Inflammatory macrophage (primary cell): ENCODE measurements around the gene DYNC1I1.

Source experiments
- DNase-seq, 2 donors: peaks; one replicate each; pipeline ENCODE4 v3.0.0-alpha.2; 2020 to 2022

DYNC1I1 gene

GRCh38 chr7:95974108-95974507, 201.8 kb downstream of the DYNC1I1 start:
- DNase-seq = no peak

GRCh38 chr7:95976369-95977060, 204.2 kb downstream of the DYNC1I1 start:
- no peak for DNase-seq

GRCh38 chr7:95977994-95978393, 205.6 kb downstream of the DYNC1I1 start:
- no peak for DNase-seq

DNA sequence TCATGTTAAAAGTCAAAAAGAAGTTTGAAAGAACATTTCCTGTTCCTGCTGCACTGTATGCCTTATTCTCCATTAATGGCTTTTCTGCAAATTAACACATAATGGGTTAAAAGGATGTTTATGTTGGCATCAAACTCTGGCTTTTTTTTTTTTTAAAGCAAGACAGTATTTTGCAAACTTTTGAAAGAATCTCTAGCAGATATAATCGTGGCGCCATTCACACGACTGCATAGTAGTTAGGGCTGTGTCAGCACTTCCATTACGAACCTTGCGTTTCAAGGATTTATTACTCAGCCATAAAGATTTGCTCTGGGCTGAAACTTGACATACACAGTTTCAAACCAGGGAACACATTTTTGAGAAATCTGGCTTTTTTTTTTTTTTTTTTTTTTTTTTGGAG, 207.8 kb downstream of the DYNC1I1 start:
- no peak for DNase-seq

- no peak for DNase-seq
Observed at GRCh38 chr7:95980706-95981105, 208.4 kb downstream of the DYNC1I1 start.

- DNase-seq = no peak
Observed at GRCh38 chr7:95986178-95986764, 213.9 kb downstream of the DYNC1I1 start.

DNA sequence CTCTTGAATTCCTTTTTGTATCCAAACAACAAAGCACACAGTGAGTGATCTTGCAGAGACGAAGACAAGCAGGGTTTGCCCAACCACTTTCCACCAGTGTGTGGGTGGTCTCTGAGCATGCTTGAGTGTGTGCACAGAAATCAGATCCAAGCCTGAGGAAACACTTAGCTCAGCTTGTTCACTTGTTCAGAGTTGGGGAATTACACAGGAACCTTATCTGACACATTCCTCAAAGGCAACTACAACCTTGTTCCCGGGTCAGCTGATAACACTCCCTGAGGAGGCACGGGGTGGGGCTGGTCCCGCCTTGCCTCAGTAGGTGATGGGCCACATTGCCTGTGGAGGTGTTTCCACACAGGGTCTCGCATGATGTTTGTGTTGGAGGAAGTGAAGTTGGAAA, 216.9 kb downstream of the DYNC1I1 start:
- DNase-seq = no peak

GRCh38 chr7:95993380-95993779, 221.0 kb downstream of the DYNC1I1 start:
- no peak for DNase-seq

GRCh38 chr7:95996174-95996573, 223.8 kb downstream of the DYNC1I1 start:
- no peak for DNase-seq

GRCh38 chr7:95996886-95997285, 224.5 kb downstream of the DYNC1I1 start:
- no peak for DNase-seq

GRCh38 chr7:95997632-95998031, 225.3 kb downstream of the DYNC1I1 start:
- no peak for DNase-seq

GRCh38 chr7:95999481-95999880, 227.1 kb downstream of the DYNC1I1 start:
- DNase-seq = no peak

- DNase-seq = no peak
Observed at GRCh38 chr7:96004578-96004977, 232.2 kb downstream of the DYNC1I1 start.

DNA sequence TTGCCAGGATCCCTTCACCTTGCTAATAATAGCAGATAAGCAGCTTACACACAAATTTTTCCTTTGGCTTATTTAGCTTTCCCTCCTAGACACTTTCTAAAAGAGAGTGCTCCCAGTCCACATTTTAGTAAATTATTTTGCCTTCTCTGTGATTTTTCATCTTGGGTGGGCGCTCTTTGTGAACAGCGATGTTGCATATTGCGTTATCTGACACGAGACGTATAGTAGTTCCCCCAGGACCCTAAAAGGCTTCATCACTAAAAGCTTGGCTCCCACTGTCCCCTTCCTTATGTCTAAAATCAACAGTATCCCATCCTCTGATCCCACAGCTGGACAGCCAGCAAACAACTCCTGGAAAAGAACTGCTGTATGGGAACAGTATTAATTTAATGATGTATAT, 232.9 kb downstream of the DYNC1I1 start:
- DNase-seq = no peak

- DNase-seq = no peak
Observed at GRCh38 chr7:96009148-96009547, 236.8 kb downstream of the DYNC1I1 start.

GRCh38 chr7:96013836-96014235, 241.5 kb downstream of the DYNC1I1 start:
- DNase-seq = no peak

GRCh38 chr7:96014617-96015016, 242.3 kb downstream of the DYNC1I1 start:
- DNase-seq = no peak

- no peak for DNase-seq
Observed at GRCh38 chr7:96016056-96016586, 243.8 kb downstream of the DYNC1I1 start.

- no peak for DNase-seq
Observed at GRCh38 chr7:96016735-96017134, 244.4 kb downstream of the DYNC1I1 start.

DNA sequence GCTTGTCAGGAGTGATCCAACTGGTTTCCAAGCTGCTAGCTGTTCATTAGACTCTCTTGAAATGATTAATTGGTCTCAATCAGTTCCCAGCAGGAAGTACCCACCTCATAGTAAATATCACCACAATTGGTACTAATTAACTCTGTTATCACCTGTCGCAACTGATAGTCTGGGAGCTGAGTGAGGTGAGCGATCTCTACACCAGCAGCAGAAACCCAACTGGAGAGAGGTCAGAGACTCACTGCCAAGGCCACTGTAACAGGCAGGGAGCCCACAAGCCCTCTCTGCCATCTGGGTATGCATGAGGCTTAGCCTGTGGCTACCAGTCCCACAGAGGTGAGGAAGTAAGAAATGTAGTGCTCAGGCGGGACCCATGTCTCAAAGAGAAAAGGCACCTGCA, 245.5 kb downstream of the DYNC1I1 start:
- DNase-seq = no peak

DNA sequence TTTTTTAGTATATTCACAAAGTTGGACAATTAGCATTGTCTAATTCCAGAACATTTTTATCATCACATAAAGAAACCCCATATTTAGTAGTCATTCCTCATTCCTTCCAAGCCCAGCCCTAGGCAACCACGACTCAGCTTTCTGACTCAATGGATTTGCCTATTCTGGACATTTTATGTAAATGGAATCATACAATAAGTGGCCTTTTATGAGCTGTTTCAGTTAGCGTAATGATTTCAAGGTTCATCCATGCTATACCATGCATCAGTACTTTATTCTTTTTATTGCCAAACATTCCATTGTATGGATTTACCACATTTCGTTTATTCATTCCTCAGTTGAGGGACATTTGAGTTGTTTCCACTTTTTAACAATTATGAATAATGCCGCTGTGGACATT, 249.2 kb downstream of the DYNC1I1 start:
- no peak for DNase-seq

- no peak for DNase-seq
Observed at GRCh38 chr7:96023387-96023786, 251.0 kb downstream of the DYNC1I1 start.

DNA sequence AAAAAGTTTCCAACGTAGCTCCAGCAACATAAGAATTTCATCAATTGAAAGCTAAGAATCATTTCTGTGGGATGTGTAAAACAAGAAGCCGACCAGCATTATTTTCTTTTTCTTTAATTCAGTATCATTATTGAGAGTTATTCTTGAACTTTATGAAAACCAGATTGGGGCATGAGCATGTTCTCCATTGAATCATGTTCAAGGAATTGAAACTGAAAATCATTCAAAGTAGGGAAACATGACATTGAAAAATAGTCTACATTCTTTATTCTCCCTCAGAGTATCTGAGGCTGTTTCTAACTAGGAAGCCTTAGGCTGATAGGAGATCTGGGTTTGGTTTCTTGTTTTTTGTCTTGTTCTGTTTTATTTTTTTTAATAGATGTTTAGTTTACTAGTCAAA, 253.7 kb downstream of the DYNC1I1 start:
- no peak for DNase-seq

DNA sequence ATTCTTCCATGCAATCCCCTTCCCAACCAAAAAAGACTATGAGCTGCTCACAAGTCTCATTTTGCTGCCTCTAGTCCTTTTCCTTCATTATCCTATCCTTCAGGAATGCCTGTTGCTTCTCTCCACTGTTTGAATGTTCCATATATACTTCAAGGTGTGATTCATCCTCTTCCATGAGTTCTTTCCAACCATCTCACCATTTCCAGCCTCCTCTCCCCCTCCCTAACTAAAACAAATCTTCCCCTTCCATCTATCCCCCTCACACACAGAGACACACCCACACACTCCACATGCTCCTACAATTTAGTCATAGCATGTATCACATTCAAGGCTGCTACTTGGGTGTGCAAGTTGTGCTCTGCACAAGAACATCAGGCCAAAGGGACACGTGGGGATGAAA, 254.3 kb downstream of the DYNC1I1 start:
- DNase-seq = no peak

GRCh38 chr7:96028729-96029128, 256.4 kb downstream of the DYNC1I1 start:
- no peak for DNase-seq
